Measurements from ENCODE around the gene RHEB. TPM values are rescaled to one million over a fixed set of nuclear protein-coding genes. Genes with fewer than 3 reads are reported as not detected.

The RHEB gene
- polyA plus RNA-seq, 3 donors from 2014 or later = 61.2 to 70.2 (median 61.8) TPM

- Mint-ChIP-seq H3K9me3 (no peaks in the 10 kb centered on the region), H3K27ac (no peak overlapping the region), H3K4me3 (no peak overlapping the region), H3K36me3 (no peaks in the 10 kb centered on the region), H3K4me1 (peaks cover 16 to 21% of the 10 kb centered on the region in 2 donors), H3K27me3 (ENCODE audit: low read depth in 3 of 3) (peaks cover 3 to 12% (median 8%) of the 10 kb centered on the region in 3 donors)
- DNase-seq = no peak
Measured at GRCh38 chr7:151431281-151431767, 88.4 kb downstream of the RHEB start.

GRCh38 chr7:151430391-151431205, 89.1 kb downstream of the RHEB start:
- Mint-ChIP-seq H3K4me1 (peaks cover 16 to 21% of the 10 kb centered on the region in 2 donors), H3K27ac (no peak overlapping the region)

GRCh38 chr7:151429560-151430331, 89.9 kb downstream of the RHEB start:
- Mint-ChIP-seq H3K9me3 (no peaks in the 10 kb centered on the region), H3K4me3 (peak overlapping the region; percentile 51 to 73 (median 62)), H3K27me3 (ENCODE audit: low read depth in 3 of 3) (peaks cover 3 to 13% (median 9%) of the 10 kb centered on the region in 3 donors), H3K4me1 (peaks cover 16 to 21% of the 10 kb centered on the region in 2 donors), H3K27ac (peak overlapping the region; percentile 9 to 81 (median 48)), H3K36me3 (no peaks in the 10 kb centered on the region)
- DNase-seq = peak; percentile 37 to 59 (median 49)

More at GRCh38 chr7:151430391-151431205, 89.1 kb downstream of the RHEB start:
- no peak for DNase-seq
- Mint-ChIP-seq H3K27me3 (ENCODE audit: low read depth in 3 of 3) (peaks cover 3 to 13% (median 8%) of the 10 kb centered on the region in 3 donors), H3K4me3 (peak overlapping the region in 3 of 5 donors; percentile 24 to 73 (median 62)), H3K9me3 (no peaks in the 10 kb centered on the region), H3K36me3 (no peaks in the 10 kb centered on the region)

- Mint-ChIP-seq H3K4me1 (peaks cover 16 to 21% of the 10 kb centered on the region in 2 donors), H3K4me3 (peak overlapping the region in 1 of 5 donors; percentile 62), H3K36me3 (no peaks in the 10 kb centered on the region), H3K27me3 (ENCODE audit: low read depth in 3 of 3) (peaks cover 3 to 13% (median 12%) of the 10 kb centered on the region in 3 donors), H3K27ac (peak overlapping the region in 2 of 6 donors; percentile 48 to 81), H3K9me3 (no peaks in the 10 kb centered on the region)
- DNase-seq = no peak
Measured at GRCh38 chr7:151429237-151429559, 90.5 kb downstream of the RHEB start.

GRCh38 chr7:151428378-151429236, 91.1 kb downstream of the RHEB start:
- H3K9me3 Mint-ChIP-seq = no peaks in the 10 kb centered on the region
- peak overlapping the region in 1 of 5 donors; percentile 21 for H3K4me3 Mint-ChIP-seq
- H3K36me3 Mint-ChIP-seq = no peaks in the 10 kb centered on the region
- H3K27me3 Mint-ChIP-seq (ENCODE audit: low read depth in 3 of 3) = peaks cover 6 to 13% (median 12%) of the 10 kb centered on the region in 3 donors
- DNase-seq = no peak
- H3K27ac Mint-ChIP-seq = peak overlapping the region in 1 of 6 donors; percentile 28
- peaks cover 16 to 21% of the 10 kb centered on the region in 2 donors for H3K4me1 Mint-ChIP-seq

- no peaks in the 10 kb centered on the region for H3K36me3 Mint-ChIP-seq
- H3K9me3 Mint-ChIP-seq = no peaks in the 10 kb centered on the region
- H3K4me1 Mint-ChIP-seq = peaks cover 16 to 18% of the 10 kb centered on the region in 2 donors
- peaks cover 6 to 12% (median 11%) of the 10 kb centered on the region in 3 donors for H3K27me3 Mint-ChIP-seq (ENCODE audit: low read depth in 3 of 3)
- H3K4me3 Mint-ChIP-seq = no peak overlapping the region
- no peak overlapping the region for H3K27ac Mint-ChIP-seq
- DNase-seq = no peak
Measured at GRCh38 chr7:151427705-151428377, 91.9 kb downstream of the RHEB start.

- H3K4me3 Mint-ChIP-seq = no peak overlapping the region
- H3K27me3 Mint-ChIP-seq (ENCODE audit: low read depth in 3 of 3) = peaks cover 6 to 12% (median 9%) of the 10 kb centered on the region in 3 donors
- H3K36me3 Mint-ChIP-seq = no peaks in the 10 kb centered on the region
- DNase-seq = no peak
- H3K9me3 Mint-ChIP-seq = no peaks in the 10 kb centered on the region
- H3K27ac Mint-ChIP-seq = no peak overlapping the region
- peaks cover 16 to 18% of the 10 kb centered on the region in 2 donors for H3K4me1 Mint-ChIP-seq
Measured at GRCh38 chr7:151426904-151427704, 92.6 kb downstream of the RHEB start.

- H3K9me3 Mint-ChIP-seq = no peaks in the 10 kb centered on the region
- peaks cover 6 to 12% (median 9%) of the 10 kb centered on the region in 3 donors for H3K27me3 Mint-ChIP-seq (ENCODE audit: low read depth in 3 of 3)
- no peaks in the 10 kb centered on the region for H3K36me3 Mint-ChIP-seq
- peaks cover 16 to 18% of the 10 kb centered on the region in 2 donors for H3K4me1 Mint-ChIP-seq
- no peak overlapping the region for H3K27ac Mint-ChIP-seq
- no peak for DNase-seq
- H3K4me3 Mint-ChIP-seq = no peak overlapping the region
Measured at GRCh38 chr7:151426441-151426903, 93.2 kb downstream of the RHEB start.

GRCh38 chr7:151425670-151426440, 93.8 kb downstream of the RHEB start:
- no peak overlapping the region for H3K27ac Mint-ChIP-seq
- no peaks in the 10 kb centered on the region for H3K36me3 Mint-ChIP-seq
- H3K4me3 Mint-ChIP-seq = no peak overlapping the region
- DNase-seq = no peak
- H3K9me3 Mint-ChIP-seq = no peaks in the 10 kb centered on the region
- peaks cover 6 to 12% (median 8%) of the 10 kb centered on the region in 3 donors for H3K27me3 Mint-ChIP-seq (ENCODE audit: low read depth in 3 of 3)
- H3K4me1 Mint-ChIP-seq = peaks cover 16 to 18% of the 10 kb centered on the region in 2 donors

- Mint-ChIP-seq H3K4me3 (no peak overlapping the region), H3K36me3 (peaks cover 0 to 4% (median 3%) of the 10 kb centered on the region in 3 donors), H3K27me3 (ENCODE audit: low read depth in 3 of 3) (peaks cover 4 to 17% (median 6%) of the 10 kb centered on the region in 3 donors), H3K9me3 (peaks cover 0 to 8% (median 4%) of the 10 kb centered on the region in 6 donors), H3K27ac (no peak overlapping the region), H3K4me1 (peaks cover 8 to 11% of the 10 kb centered on the region in 2 donors)
- no peak for DNase-seq
Measured at GRCh38 chr7:151424799-151425198, 94.9 kb downstream of the RHEB start.

- H3K4me3 Mint-ChIP-seq = no peak overlapping the region
- no peak for DNase-seq
- peaks cover 3 to 17% (median 5%) of the 10 kb centered on the region in 3 donors for H3K27me3 Mint-ChIP-seq (ENCODE audit: low read depth in 3 of 3)
- peaks cover 0 to 9% (median 6%) of the 10 kb centered on the region in 6 donors for H3K9me3 Mint-ChIP-seq
- peaks cover 0 to 4% (median 3%) of the 10 kb centered on the region in 3 donors for H3K36me3 Mint-ChIP-seq
- no peak overlapping the region for H3K27ac Mint-ChIP-seq
- H3K4me1 Mint-ChIP-seq = peaks cover 0 to 4% of the 10 kb centered on the region in 2 donors
Measured at GRCh38 chr7:151423936-151424335, 95.8 kb downstream of the RHEB start.
